B cell (primary cell): ENCODE results near the gene MYO5C.

Source experiments
- CTCF ChIP-seq: fragments of 200-600 bp; IDR thresholded peaks from one replicate; pipeline ENCODE4 v1.8.0; 2022; ENCODE audit warnings: antibody characterized with exemption, mild to moderate bottlenecking
- EZH2 ChIP-seq: IDR thresholded peaks from 2 replicates; pipeline ENCODE4 v1.6.1; 2012; ENCODE audit warnings: borderline replicate concordance, low read depth, mild to moderate bottlenecking, moderate library complexity, low read length; ENCODE audit not compliant: insufficient read depth, poor library complexity, severe bottlenecking

GRCh38 chr15:52280326-52281084 lies 15.1 kb downstream of the MYO5C start:
- TF ChIP-seq CTCF (no peak), EZH2 (no peak)
